B cell (primary cell): ENCODE data around the gene UCKL1. TPM values are rescaled to one million over a fixed set of nuclear protein-coding genes. Genes with fewer than 3 reads are reported as not detected.
A peak's percentile ranks its signal among the peaks of the same experiment; 100 is the strongest.

ENCODE experiments used
- ATAC-seq: fragments of 200-7000 bp; cut with Tn5 transposase; one replicate; pipeline ENCODE4 v1.10.0; 2021; ENCODE audit warnings: low read depth, mild to moderate bottlenecking, moderate number of reproducible peaks, moderate library complexity
- CTCF ChIA-PET: fragments of 350-600 bp; sonication (Branson Sonifier 250); formaldehyde crosslinking; loops from one replicate; lab custom pipeline; 2021; ENCODE audit warnings: antibody characterized with exemption, inconsistent platforms; lab: Charles Lee
- POLR2A ChIA-PET: fragments of 350-600 bp; sonication (Branson Sonifier 250); formaldehyde crosslinking; loops from one replicate; lab custom pipeline; 2021; ENCODE audit warnings: antibody characterized with exemption; lab: Charles Lee
- DNase-seq: peaks from one replicate; pipeline ENCODE4 v3.0.0; 2013
- H2AFZ ChIP-seq: 2 replicates; pipeline ENCODE4 v1.6.1; 2012; ENCODE audit warnings: mild to moderate bottlenecking, low read depth, low read length; ENCODE audit not compliant: insufficient read depth, poor library complexity, severe bottlenecking
- H3K27ac ChIP-seq, 2 donors: 1 replicate in 1 of 2; 2 replicates in 1 of 2; pipeline ENCODE4 v1.5.1; 2012 to 2013; ENCODE audit warnings: low read length in 2 of 2, mild to moderate bottlenecking in 2 of 2, moderate library complexity in 1 of 2
- H3K27me3 ChIP-seq, 4 experiments: fragments of 200-600 bp in 1 of 4; sonication (generic) in 1 of 4; replicated peaks in 1 of 4; 1 replicate in 2 of 4; 2 replicates in 2 of 4; pipeline versions ENCODE4 v1.6.1 to v1.7.0; 2013 to 2016; ENCODE audit warnings: low read length in 3 of 4, mild to moderate bottlenecking in 2 of 4, mixed read lengths in 1 of 4, moderate library complexity in 1 of 4; ENCODE audit not compliant: insufficient read depth in 4 of 4, control insufficient read depth in 3 of 4; ENCODE audit errors: control extremely low read depth in 1 of 4
- H3K36me3 ChIP-seq, 2 experiments: replicated peaks in 1 of 2; 1 replicate in 1 of 2; 2 replicates in 1 of 2; pipeline versions ENCODE4 v1.6.1 to v1.7.1; 2013; ENCODE audit warnings: low read length in 1 of 2; ENCODE audit not compliant: insufficient read depth in 2 of 2, control insufficient read depth in 1 of 2; ENCODE audit errors: control extremely low read depth in 1 of 2, extremely low read depth in 1 of 2
- H3K4me1 ChIP-seq, 2 donors: fragments of 200-600 bp in 1 of 2; sonication (generic) in 1 of 2; 1 replicate in 1 of 2; 2 replicates in 1 of 2; pipeline versions ENCODE4 v1.5.1 to v1.6.1; 2013 to 2017; ENCODE audit warnings: low read length in 2 of 2; ENCODE audit not compliant: control insufficient read depth in 2 of 2, insufficient read depth in 2 of 2
- H3K4me2 ChIP-seq: replicated peaks from 2 replicates; pipeline ENCODE3; 2012; ENCODE audit warnings: mild to moderate bottlenecking, low read depth, low read length; ENCODE audit not compliant: poor library complexity, severe bottlenecking
- H3K4me3 ChIP-seq, 5 experiments: fragments of 200-600 bp in 1 of 5; sonication (generic) in 1 of 5; 1 replicate in 3 of 5; 2 replicates in 2 of 5; pipeline versions ENCODE4 v1.5.1 to v1.7.0; 2011 to 2016; ENCODE audit warnings: low read length in 4 of 5, mild to moderate bottlenecking in 4 of 5, low read depth in 2 of 5, control low read depth in 1 of 5, moderate library complexity in 1 of 5; ENCODE audit not compliant: insufficient read depth in 1 of 5; ENCODE audit errors: control extremely low read depth in 1 of 5, extremely low read depth in 1 of 5
- H3K79me2 ChIP-seq: fragments of 200-600 bp; sonication (generic); one replicate; pipeline ENCODE4 v1.6.0; 2016; ENCODE audit warnings: low read length; ENCODE audit not compliant: control insufficient read depth, insufficient read depth
- H3K9ac ChIP-seq: fragments of 200-600 bp; sonication (generic); 2 replicates; pipeline ENCODE4 v1.6.1; 2017; ENCODE audit warnings: mild to moderate bottlenecking, low read length, moderate library complexity
- H3K9me3 ChIP-seq, 3 donors: one replicate each; pipeline versions ENCODE4 v1.6.1 to v1.7.1; 2013; ENCODE audit warnings: low read length in 2 of 3; ENCODE audit not compliant: control insufficient read depth in 2 of 3, insufficient read depth in 1 of 3; ENCODE audit errors: control extremely low read depth in 1 of 3
- H4K20me1 ChIP-seq: 2 replicates; pipeline ENCODE4 v1.6.0; 2012; ENCODE audit warnings: mild to moderate bottlenecking, low read length; ENCODE audit not compliant: insufficient read depth, control insufficient read depth, poor library complexity, severe bottlenecking
- H3K27ac Mint-ChIP-seq: one replicate; pipeline ENCODE4 v1.8.0; 2021; ENCODE audit warnings: mixed read lengths
- H3K27me3 Mint-ChIP-seq: one replicate; pipeline ENCODE4 v1.8.0; 2021; ENCODE audit warnings: mixed read lengths
- H3K4me1 Mint-ChIP-seq: one replicate; pipeline ENCODE4 v1.8.0; 2021; ENCODE audit warnings: mixed read lengths
- H3K4me3 Mint-ChIP-seq: one replicate; pipeline ENCODE4 v1.8.0; 2021; ENCODE audit warnings: mixed read lengths
- H3K9me3 Mint-ChIP-seq: one replicate; pipeline ENCODE4 v1.8.0; 2022; ENCODE audit warnings: mixed read lengths; ENCODE audit not compliant: insufficient read depth
- EZH2 ChIP-seq: IDR thresholded peaks from 2 replicates; pipeline ENCODE4 v1.6.1; 2012; ENCODE audit warnings: borderline replicate concordance, low read depth, mild to moderate bottlenecking, moderate library complexity, low read length; ENCODE audit not compliant: insufficient read depth, poor library complexity, severe bottlenecking
- WGBS: methylation state at CpG from one replicate; pipeline ENCODE4 v1.1.5; 2013; ENCODE audit warnings: missing lambda C conversion rate; ENCODE audit not compliant: insufficient coverage; 5-methylcytosine and 5-hydroxymethylcytosine counted together
- intact Hi-C: fragments of 100-400 bp; cut with micrococcal nuclease; formaldehyde crosslinking; loops from one replicate; pipeline ENCODE4 v1.10.0; 2022
- polyA plus RNA-seq: library from polyadenylated mRNA; depleted of rRNA; stranded (reverse); fragments of >200 nt; gene quantifications from 2 replicates; pipeline ENCODE4 v1.2.3, GENCODE V29; 2012
- total RNA-seq, 2 donors: library from RNA; stranded (reverse); fragments of 120-200 nt in 1 of 2; gene quantifications; 1 replicate in 1 of 2; 2 replicates in 1 of 2; pipeline versions ENCODE4 v1.2.3 to v1.2.4, GENCODE V29; 2013 to 2022
- TF ChIP-seq, protein P1 (sequence below): fragments of 200-600 bp; IDR thresholded peaks from one replicate; pipeline ENCODE4 v1.8.0; 2022; ENCODE audit warnings: antibody characterized with exemption, mild to moderate bottlenecking

The UCKL1 gene
- total and polyA plus RNA-seq, 2 donors (not counting 1 experiment from before 2014, with no cell fraction given): 106 to 199 TPM

GRCh38 chr20:63955281-63955826 is 862 bp downstream of the UCKL1 start:
- Histone ChIP-seq H3K27me3 (no peaks in the 10 kb centered on the region), H3K79me2 (peaks cover 58% of the 10 kb centered on the region), H3K4me1 (peaks cover 46 to 56% of the 10 kb centered on the region in 2 donors), H3K27ac (peak overlapping the region; percentile 57 to 85), H3K36me3 (no peaks in the 10 kb centered on the region), H2AFZ (peak overlapping the region; percentile 98), H3K9me3 (no peaks in the 10 kb centered on the region), H3K4me2 (peak overlapping the region; percentile 81), H3K9ac (peak overlapping the region; percentile 93), H3K4me3 (peak overlapping the region; percentile 16 to 91 (median 84)), H4K20me1 (peaks cover 55% of the 10 kb centered on the region)
- Mint-ChIP-seq H3K4me1 (peaks cover 41% of the 10 kb centered on the region), H3K9me3 (no peaks in the 10 kb centered on the region), H3K4me3 (peak overlapping the region; percentile 90), H3K27ac (peak overlapping the region; percentile 90), H3K27me3 (no peaks in the 10 kb centered on the region)
- DNase-seq (no peak), ATAC-seq (peak; percentile 25)
- intact Hi-C loops: loop anchor here (1.0 to 5.0 kb wide), 3 partner anchors 46 to 418 kb away; partner anchors contain the start of genes PTK6 and RGS19
- ChIA-PET POLR2A (interaction anchor here (0.6 to 1.7 kb wide), 3 partner anchors 14 to 61 kb away, joined by 3 to 7 read pairs (median 3); partner anchors contain the start of genes DNAJC5, PRPF6 and SAMD10), CTCF (interaction anchor here (0.7 to 1.2 kb wide), 5 partner anchors 13 to 169 kb away, joined by 3 to 4 read pairs (median 4); no protein-coding TSS in a partner anchor)
- no peak for TF ChIP-seq EZH2
- TF ChIP-seq, protein P1, sequence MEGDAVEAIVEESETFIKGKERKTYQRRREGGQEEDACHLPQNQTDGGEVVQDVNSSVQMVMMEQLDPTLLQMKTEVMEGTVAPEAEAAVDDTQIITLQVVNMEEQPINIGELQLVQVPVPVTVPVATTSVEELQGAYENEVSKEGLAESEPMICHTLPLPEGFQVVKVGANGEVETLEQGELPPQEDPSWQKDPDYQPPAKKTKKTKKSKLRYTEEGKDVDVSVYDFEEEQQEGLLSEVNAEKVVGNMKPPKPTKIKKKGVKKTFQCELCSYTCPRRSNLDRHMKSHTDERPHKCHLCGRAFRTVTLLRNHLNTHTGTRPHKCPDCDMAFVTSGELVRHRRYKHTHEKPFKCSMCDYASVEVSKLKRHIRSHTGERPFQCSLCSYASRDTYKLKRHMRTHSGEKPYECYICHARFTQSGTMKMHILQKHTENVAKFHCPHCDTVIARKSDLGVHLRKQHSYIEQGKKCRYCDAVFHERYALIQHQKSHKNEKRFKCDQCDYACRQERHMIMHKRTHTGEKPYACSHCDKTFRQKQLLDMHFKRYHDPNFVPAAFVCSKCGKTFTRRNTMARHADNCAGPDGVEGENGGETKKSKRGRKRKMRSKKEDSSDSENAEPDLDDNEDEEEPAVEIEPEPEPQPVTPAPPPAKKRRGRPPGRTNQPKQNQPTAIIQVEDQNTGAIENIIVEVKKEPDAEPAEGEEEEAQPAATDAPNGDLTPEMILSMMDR: peak; percentile 27
- WGBS: 2% methylated on average over 31 of the region's 31 CpGs

DNA sequence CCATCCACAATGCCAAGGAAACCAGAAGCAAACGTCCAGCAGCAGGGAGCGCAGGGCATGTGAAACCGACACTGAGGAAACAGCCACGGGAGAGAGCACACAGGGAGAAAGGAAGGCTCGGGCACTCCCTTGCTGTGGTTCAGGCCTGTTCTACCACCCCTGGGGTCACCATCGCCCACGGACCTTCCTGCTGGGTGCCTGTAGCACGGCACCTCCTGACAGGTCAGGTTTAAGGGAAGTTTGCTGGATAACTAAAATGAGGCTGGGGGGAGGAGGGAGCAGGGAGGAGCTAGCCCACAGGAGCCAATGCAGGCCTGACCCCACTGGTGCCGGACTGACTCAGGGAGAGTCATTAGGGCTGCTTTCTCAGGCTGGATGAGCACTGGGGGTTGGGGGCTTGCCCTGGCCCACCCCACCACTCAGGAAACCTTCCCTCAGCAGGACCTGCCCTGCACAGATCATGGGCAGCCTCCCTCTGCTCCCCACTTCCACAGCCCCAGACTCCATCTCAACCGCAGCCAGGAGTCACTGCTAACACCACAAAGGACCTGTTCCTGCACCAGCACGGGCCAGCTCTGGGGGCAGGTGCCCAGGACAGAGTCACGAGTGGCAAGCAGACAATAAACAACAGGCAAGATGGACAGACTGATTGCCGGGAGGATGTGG is 2.3 kb downstream of the UCKL1 start:
- peaks cover 59 to 70% of the 10 kb centered on the region in 2 donors for H3K4me1 ChIP-seq
- CTCF ChIA-PET: interaction anchor here (1.0 kb wide), 1 partner anchor 26 kb away, joined by 4 read pairs; the partner anchor contains the start of gene SAMD10
- Mint-ChIP-seq H3K4me1 (peaks cover 53% of the 10 kb centered on the region), H3K9me3 (no peaks in the 10 kb centered on the region), H3K4me3 (peak overlapping the region; percentile 90), H3K27ac (peak overlapping the region; percentile 73), H3K27me3 (no peaks in the 10 kb centered on the region)
- H3K4me3 ChIP-seq: no peak overlapping the region
- WGBS: 85% methylated on average over 13 of the region's 13 CpGs
- POLR2A ChIA-PET: no interaction called here
- no peaks in the 10 kb centered on the region for H3K27me3 ChIP-seq
- H3K4me2 ChIP-seq: peak overlapping the region; percentile 81
- H3K9ac ChIP-seq: no peak overlapping the region
- H3K36me3 ChIP-seq: no peaks in the 10 kb centered on the region
- intact Hi-C loops: no loop called here
- DNase-seq: no peak
- no peak for ATAC-seq
- peaks cover 73% of the 10 kb centered on the region for H3K79me2 ChIP-seq
- H4K20me1 ChIP-seq: peaks cover 69% of the 10 kb centered on the region
- no peak overlapping the region for H2AFZ ChIP-seq
- no peak overlapping the region for H3K27ac ChIP-seq
- no peaks in the 10 kb centered on the region for H3K9me3 ChIP-seq
- TF ChIP-seq, protein P1: no peak
- TF ChIP-seq EZH2: no peak
